SU-DHL-6 (cell line): ENCODE data around the gene SLC6A12.

Experiments used
- H2AFZ ChIP-seq: fragments of 200-600 bp; sonication (generic); 2 replicates; pipeline ENCODE4 v1.6.1; 2014; ENCODE audit warnings: low read depth, mild to moderate bottlenecking, moderate library complexity, mixed read lengths, antibody characterized with exemption, low read length; ENCODE audit not compliant: severe bottlenecking
- H3F3A ChIP-seq: fragments of 200-600 bp; shearing (Covaris generic); 2 replicates; pipeline ENCODE4 v1.6.0; 2016; ENCODE audit warnings: antibody characterized with exemption, mild to moderate bottlenecking; ENCODE audit not compliant: insufficient read depth
- H3K27ac ChIP-seq: fragments of 200-600 bp; sonication (generic); 2 replicates; pipeline ENCODE4 v1.5.1; 2016; ENCODE audit warnings: low read depth, mild to moderate bottlenecking, low read length, moderate library complexity, mixed read lengths
- H3K27me3 ChIP-seq: fragments of 200-600 bp; sonication (generic), shearing (Covaris generic); 2 replicates; pipeline ENCODE4 v1.6.0; 2014; ENCODE audit warnings: mild to moderate bottlenecking, low read length
- H3K36me3 ChIP-seq: fragments of 200-600 bp; sonication (generic); 2 replicates; pipeline ENCODE4 v1.6.1; 2014; ENCODE audit warnings: mild to moderate bottlenecking, low read length, mixed read lengths
- H3K4me2 ChIP-seq: fragments of 300-600, 200-600 bp; shearing (Covaris generic), sonication (generic); 2 replicates; pipeline ENCODE4 v1.6.0; 2014; ENCODE audit warnings: low read length, low read depth, mild to moderate bottlenecking; ENCODE audit not compliant: poor library complexity, severe bottlenecking
- H3K4me3 ChIP-seq: fragments of 200-600 bp; sonication (generic); 2 replicates; pipeline ENCODE4 v1.5.1; 2014; ENCODE audit warnings: antibody characterized with exemption, low read length, mild to moderate bottlenecking, mixed read lengths; ENCODE audit not compliant: insufficient read depth, poor library complexity, severe bottlenecking
- H3K79me2 ChIP-seq: fragments of 200-600 bp; sonication (generic); 2 replicates; pipeline ENCODE4 v1.6.1; 2014; ENCODE audit warnings: mild to moderate bottlenecking, low read length, moderate library complexity; ENCODE audit not compliant: insufficient read depth
- H3K9ac ChIP-seq: fragments of 200-600 bp; sonication (generic); 2 replicates; pipeline ENCODE4 v1.7.0; 2014; ENCODE audit warnings: mild to moderate bottlenecking, low read length
- H3K9me2 ChIP-seq: fragments of 200-600 bp; sonication (generic); replicated peaks from 2 replicates; pipeline ENCODE4 v1.6.1; 2014; ENCODE audit warnings: low read length; ENCODE audit not compliant: insufficient read depth
- H3K9me3 ChIP-seq: fragments of 200-600 bp; sonication (generic); 2 replicates; pipeline ENCODE4 v1.6.1; 2014; ENCODE audit warnings: low read length, mixed read lengths; ENCODE audit not compliant: insufficient read depth
- H4K20me1 ChIP-seq: fragments of 200-600 bp; sonication (generic); 2 replicates; pipeline ENCODE4 v1.6.1; 2014; ENCODE audit warnings: low read depth, mild to moderate bottlenecking, antibody characterized with exemption, low read length, moderate library complexity, mixed read lengths
- EZH2phosphoT487 ChIP-seq: fragments of 200-600 bp; sonication (generic), shearing (Covaris generic); conservative IDR thresholded peaks from 2 replicates; pipeline ENCODE4 v1.6.1; 2018; ENCODE audit warnings: mild to moderate bottlenecking, antibody characterized with exemption, low read length, moderate library complexity, mixed read lengths
- TF ChIP-seq, protein P1 (sequence below): fragments of 200-600 bp; sonication (generic); IDR thresholded peaks from one replicate; pipeline ENCODE4 v1.5.1; 2017; ENCODE audit warnings: antibody characterized with exemption, mild to moderate bottlenecking, low read length, moderate library complexity; ENCODE audit not compliant: insufficient read depth, poor library complexity, severe bottlenecking

The SLC6A12 gene

GRCh38 chr12:195156-195555 lies 18.8 kb downstream of the SLC6A12 start:
- Histone ChIP-seq H3K9me2 (no peaks in the 10 kb centered on the region), H3K4me2 (no peak overlapping the region), H3F3A (no peaks in the 10 kb centered on the region), H3K27ac (no peak overlapping the region), H3K36me3 (no peaks in the 10 kb centered on the region), H3K9me3 (no peaks in the 10 kb centered on the region), H2AFZ (no peak overlapping the region), H3K9ac (no peak overlapping the region), H4K20me1 (no peaks in the 10 kb centered on the region), H3K79me2 (no peaks in the 10 kb centered on the region), H3K4me3 (no peak overlapping the region), H3K27me3 (no peaks in the 10 kb centered on the region)
- TF ChIP-seq EZH2phosphoT487: no peak
- TF ChIP-seq, protein P1, sequence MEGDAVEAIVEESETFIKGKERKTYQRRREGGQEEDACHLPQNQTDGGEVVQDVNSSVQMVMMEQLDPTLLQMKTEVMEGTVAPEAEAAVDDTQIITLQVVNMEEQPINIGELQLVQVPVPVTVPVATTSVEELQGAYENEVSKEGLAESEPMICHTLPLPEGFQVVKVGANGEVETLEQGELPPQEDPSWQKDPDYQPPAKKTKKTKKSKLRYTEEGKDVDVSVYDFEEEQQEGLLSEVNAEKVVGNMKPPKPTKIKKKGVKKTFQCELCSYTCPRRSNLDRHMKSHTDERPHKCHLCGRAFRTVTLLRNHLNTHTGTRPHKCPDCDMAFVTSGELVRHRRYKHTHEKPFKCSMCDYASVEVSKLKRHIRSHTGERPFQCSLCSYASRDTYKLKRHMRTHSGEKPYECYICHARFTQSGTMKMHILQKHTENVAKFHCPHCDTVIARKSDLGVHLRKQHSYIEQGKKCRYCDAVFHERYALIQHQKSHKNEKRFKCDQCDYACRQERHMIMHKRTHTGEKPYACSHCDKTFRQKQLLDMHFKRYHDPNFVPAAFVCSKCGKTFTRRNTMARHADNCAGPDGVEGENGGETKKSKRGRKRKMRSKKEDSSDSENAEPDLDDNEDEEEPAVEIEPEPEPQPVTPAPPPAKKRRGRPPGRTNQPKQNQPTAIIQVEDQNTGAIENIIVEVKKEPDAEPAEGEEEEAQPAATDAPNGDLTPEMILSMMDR: no peak

- Histone ChIP-seq H3K79me2 (no peaks in the 10 kb centered on the region), H3K9me3 (no peaks in the 10 kb centered on the region), H2AFZ (no peak overlapping the region), H3K9me2 (no peaks in the 10 kb centered on the region), H4K20me1 (no peaks in the 10 kb centered on the region), H3K4me3 (no peak overlapping the region), H3K27ac (no peak overlapping the region), H3K36me3 (no peaks in the 10 kb centered on the region), H3F3A (no peaks in the 10 kb centered on the region), H3K27me3 (no peaks in the 10 kb centered on the region), H3K9ac (no peak overlapping the region), H3K4me2 (no peak overlapping the region)
- no peak for TF ChIP-seq EZH2phosphoT487
- TF ChIP-seq, protein P1: no peak
These were observed 19.7 kb downstream of the SLC6A12 start for GRCh38 chr12:194276-194675.

- Histone ChIP-seq H3K27me3 (no peaks in the 10 kb centered on the region), H2AFZ (no peak overlapping the region), H3K36me3 (no peaks in the 10 kb centered on the region), H3K27ac (no peak overlapping the region), H3F3A (no peaks in the 10 kb centered on the region), H3K4me2 (no peak overlapping the region), H3K9me3 (no peaks in the 10 kb centered on the region), H3K9ac (no peak overlapping the region), H3K9me2 (no peaks in the 10 kb centered on the region), H3K4me3 (no peak overlapping the region), H3K79me2 (no peaks in the 10 kb centered on the region), H4K20me1 (no peaks in the 10 kb centered on the region)
- no peak for TF ChIP-seq EZH2phosphoT487
- TF ChIP-seq, protein P1: no peak
These were observed 20.7 kb downstream of the SLC6A12 start for GRCh38 chr12:193261-193660.

- Histone ChIP-seq H3K27me3 (no peaks in the 10 kb centered on the region), H3F3A (no peaks in the 10 kb centered on the region), H4K20me1 (no peaks in the 10 kb centered on the region), H3K27ac (no peak overlapping the region), H3K36me3 (no peaks in the 10 kb centered on the region), H3K9me3 (no peaks in the 10 kb centered on the region), H3K4me3 (no peak overlapping the region), H3K4me2 (no peak overlapping the region), H3K79me2 (no peaks in the 10 kb centered on the region), H3K9ac (no peak overlapping the region), H2AFZ (no peak overlapping the region), H3K9me2 (no peaks in the 10 kb centered on the region)
- TF ChIP-seq EZH2phosphoT487: no peak
- TF ChIP-seq, protein P1: no peak
These were observed 22.4 kb downstream of the SLC6A12 start for GRCh38 chr12:191541-191940.
